IPS-20b (cell line): Measurements from ENCODE around the gene CC2D2B.

Experiments used
- H3K27ac ChIP-seq: one replicate; pipeline ENCODE4 v1.5.1; 2013; ENCODE audit warnings: low read length
- H3K27me3 ChIP-seq: 2 replicates; pipeline ENCODE4 v1.6.1; 2013; ENCODE audit warnings: mild to moderate bottlenecking, low read length, inconsistent platforms; ENCODE audit not compliant: insufficient read depth
- H3K36me3 ChIP-seq: 2 replicates; pipeline ENCODE4 v1.6.1; 2013; ENCODE audit warnings: low read depth, mild to moderate bottlenecking, inconsistent platforms, low read length, moderate library complexity; ENCODE audit not compliant: insufficient read depth
- H3K4me1 ChIP-seq: 2 replicates; pipeline ENCODE4 v1.6.1; 2013; ENCODE audit warnings: mild to moderate bottlenecking, control low read depth, inconsistent platforms, low read length, moderate library complexity; ENCODE audit not compliant: insufficient read depth
- H3K4me3 ChIP-seq: 2 replicates; pipeline ENCODE4 v1.5.1; 2013; ENCODE audit warnings: mild to moderate bottlenecking, low read length, inconsistent platforms
- H3K9ac ChIP-seq: 2 replicates; pipeline ENCODE4 v1.6.1; 2013; ENCODE audit warnings: low read depth, mild to moderate bottlenecking, inconsistent platforms, low read length, moderate library complexity
- H3K9me3 ChIP-seq: 2 replicates; pipeline ENCODE4 v1.6.1; 2013; ENCODE audit warnings: mild to moderate bottlenecking, low read depth, low read length, inconsistent platforms; ENCODE audit not compliant: insufficient read depth

The CC2D2B gene

DNA sequence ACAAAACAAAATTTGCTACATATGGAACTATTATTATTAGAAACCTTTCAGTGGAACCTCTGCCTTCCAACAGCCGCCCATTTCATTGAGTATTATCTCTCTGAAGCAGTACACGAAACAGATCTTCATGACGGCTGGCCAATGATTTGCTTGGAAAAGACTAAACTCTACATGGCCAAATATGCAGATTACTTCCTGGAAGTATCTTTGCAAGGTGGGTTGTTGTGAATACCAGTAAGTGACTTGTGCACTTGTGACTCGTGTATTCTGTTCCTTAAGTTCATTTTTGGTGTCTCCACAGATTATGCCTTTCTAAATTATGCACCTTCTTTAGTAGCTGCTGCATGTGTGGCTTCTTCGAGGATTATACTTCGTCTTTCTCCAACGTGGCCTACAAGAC is 149.0 kb downstream of the CC2D2B start:
- no peaks in the 10 kb centered on the region for H3K9me3 ChIP-seq

DNA sequence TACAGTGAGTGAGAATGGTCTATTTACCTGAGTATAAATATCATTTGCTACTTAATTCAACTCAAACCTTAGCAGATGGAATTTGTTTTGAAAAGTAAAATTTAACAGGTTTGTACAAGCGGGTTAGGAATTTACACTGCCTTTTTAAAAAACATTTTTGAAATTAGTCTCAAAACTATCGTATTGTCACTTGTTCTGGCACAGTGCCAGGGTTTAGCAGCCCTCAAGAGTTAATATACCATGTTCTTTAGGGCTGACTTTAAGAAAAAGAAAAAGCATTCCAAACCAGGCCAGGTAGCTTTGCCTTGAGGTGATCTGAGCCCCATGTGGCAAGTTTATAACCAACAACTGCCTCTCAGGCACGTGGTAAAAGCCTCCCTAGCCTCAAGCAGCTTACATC is 153.5 kb downstream of the CC2D2B start:
- peaks cover 65% of the 10 kb centered on the region for H3K36me3 ChIP-seq
- H3K27ac ChIP-seq, result no peak overlapping the region
- H3K4me3 ChIP-seq, result no peak overlapping the region
- no peaks in the 10 kb centered on the region for H3K27me3 ChIP-seq
- H3K4me1 ChIP-seq, result no peaks in the 10 kb centered on the region
- H3K9ac ChIP-seq, result no peak overlapping the region
- H3K9me3 ChIP-seq, result no peaks in the 10 kb centered on the region

More for the DNA sequence above, 149.0 kb downstream of the CC2D2B start:
- no peak overlapping the region for H3K4me3 ChIP-seq
- peaks cover 87% of the 10 kb centered on the region for H3K36me3 ChIP-seq
- H3K27me3 ChIP-seq, result no peaks in the 10 kb centered on the region
- H3K27ac ChIP-seq, result no peak overlapping the region
- H3K4me1 ChIP-seq, result no peaks in the 10 kb centered on the region
- H3K9ac ChIP-seq, result no peak overlapping the region

GRCh38 chr10:96072674-96073073 is 164.9 kb downstream of the CC2D2B start:
- Histone ChIP-seq H3K9me3 (no peaks in the 10 kb centered on the region), H3K27ac (no peak overlapping the region), H3K4me1 (peaks cover 3% of the 10 kb centered on the region; the same call in 1 of the 2 replicates), H3K36me3 (no peaks in the 10 kb centered on the region), H3K9ac (no peak overlapping the region), H3K4me3 (no peak overlapping the region), H3K27me3 (no peaks in the 10 kb centered on the region)

GRCh38 chr10:96073722-96074121 is 165.9 kb downstream of the CC2D2B start:
- no peak overlapping the region for H3K27ac ChIP-seq

DNA sequence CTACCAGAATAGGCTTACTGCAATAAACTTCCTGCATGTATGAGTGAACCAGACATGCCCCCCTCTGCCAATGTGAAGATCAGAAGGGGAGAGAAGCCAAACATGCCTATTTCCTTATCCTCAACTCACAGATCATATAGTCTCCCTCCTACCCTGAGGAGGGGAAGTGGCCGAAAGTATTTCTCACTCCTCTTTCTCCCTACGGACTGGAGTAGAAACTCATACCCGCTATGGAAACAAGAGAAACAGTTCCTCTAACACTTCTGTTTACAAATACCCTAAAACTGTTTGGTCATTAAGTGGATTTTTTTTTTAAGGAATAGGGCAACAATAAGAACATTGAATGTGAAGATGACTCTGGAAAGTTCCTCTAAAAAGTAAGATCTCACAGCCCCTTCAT is 167.0 kb downstream of the CC2D2B start:
- Histone ChIP-seq H3K36me3 (no peaks in the 10 kb centered on the region), H3K27me3 (no peaks in the 10 kb centered on the region), H3K27ac (no peak overlapping the region), H3K9me3 (no peaks in the 10 kb centered on the region), H3K4me3 (no peak overlapping the region), H3K4me1 (peaks cover 3% of the 10 kb centered on the region; the same call in 1 of the 2 replicates), H3K9ac (no peak overlapping the region)

More at GRCh38 chr10:96073722-96074121, 165.9 kb downstream of the CC2D2B start:
- Histone ChIP-seq H3K4me3 (no peak overlapping the region), H3K9me3 (no peaks in the 10 kb centered on the region), H3K9ac (no peak overlapping the region), H3K4me1 (peaks cover 3% of the 10 kb centered on the region; the same call in 1 of the 2 replicates), H3K36me3 (no peaks in the 10 kb centered on the region), H3K27me3 (no peaks in the 10 kb centered on the region)

GRCh38 chr10:96075977-96076376 is 168.2 kb downstream of the CC2D2B start:
- Histone ChIP-seq H3K27me3 (no peaks in the 10 kb centered on the region), H3K36me3 (no peaks in the 10 kb centered on the region), H3K9ac (no peak overlapping the region), H3K9me3 (no peaks in the 10 kb centered on the region), H3K4me3 (no peak overlapping the region), H3K27ac (no peak overlapping the region), H3K4me1 (peaks cover 3% of the 10 kb centered on the region; the same call in 1 of the 2 replicates)

DNA sequence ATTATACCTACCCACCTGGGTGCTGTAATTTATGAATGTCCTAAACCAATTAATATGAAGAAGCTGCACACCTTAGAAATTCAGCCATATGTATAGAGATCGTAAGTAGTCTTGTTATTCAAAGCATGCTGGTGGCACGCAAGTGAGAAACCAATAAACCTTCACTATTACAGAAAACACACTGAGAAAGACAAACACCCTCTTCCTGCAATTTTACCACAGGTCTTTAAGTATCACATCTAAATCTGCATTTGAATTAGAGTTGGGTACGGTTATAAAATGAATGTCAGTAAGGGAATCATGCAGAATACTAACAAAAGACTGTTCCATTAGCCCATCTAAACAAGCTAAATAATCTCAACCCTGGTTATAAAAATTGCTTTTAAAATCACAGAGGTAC is 169.4 kb downstream of the CC2D2B start:
- Histone ChIP-seq H3K9me3 (no peaks in the 10 kb centered on the region), H3K27me3 (no peaks in the 10 kb centered on the region), H3K36me3 (no peaks in the 10 kb centered on the region), H3K9ac (no peak overlapping the region), H3K4me3 (no peak overlapping the region), H3K4me1 (peaks cover 3% of the 10 kb centered on the region; the same call in 1 of the 2 replicates), H3K27ac (no peak overlapping the region)

DNA sequence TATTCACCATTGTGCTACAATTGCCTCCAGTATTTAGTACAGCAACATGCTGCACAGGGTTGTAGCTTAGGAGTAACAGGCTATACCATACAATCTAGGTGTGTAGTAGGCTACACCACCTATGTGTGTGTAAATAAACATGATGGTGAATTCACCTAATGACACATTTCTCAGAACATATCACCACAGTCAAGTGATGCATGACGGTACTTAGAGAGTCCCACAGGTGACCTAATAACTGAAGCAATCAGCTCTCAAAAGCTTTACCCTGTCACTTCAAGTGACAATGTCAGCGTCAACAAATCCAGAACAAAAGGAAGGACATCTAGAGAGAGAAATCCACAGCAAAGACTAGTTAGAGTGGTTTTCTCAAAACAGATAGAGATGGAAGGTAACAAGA is 174.4 kb downstream of the CC2D2B start:
- no peaks in the 10 kb centered on the region for H3K9me3 ChIP-seq
- H3K27me3 ChIP-seq, result no peaks in the 10 kb centered on the region
- H3K9ac ChIP-seq, result no peak overlapping the region
- H3K4me1 ChIP-seq, result peaks cover 2% of the 10 kb centered on the region; the same call in 1 of the 2 replicates
- H3K36me3 ChIP-seq, result no peaks in the 10 kb centered on the region
- H3K27ac ChIP-seq, result no peak overlapping the region
- H3K4me3 ChIP-seq, result no peak overlapping the region
